HG02759 (cell line): ENCODE data around the gene SLC38A11.

Experiments used
- ATAC-seq: cut with Tn5 transposase; IDR thresholded peaks from one replicate; pipeline ENCODE4 v1.9.1; 2021; ENCODE audit warnings: mild to moderate bottlenecking, moderate library complexity; ENCODE audit not compliant: unreplicated experiment

The SLC38A11 gene

DNA sequence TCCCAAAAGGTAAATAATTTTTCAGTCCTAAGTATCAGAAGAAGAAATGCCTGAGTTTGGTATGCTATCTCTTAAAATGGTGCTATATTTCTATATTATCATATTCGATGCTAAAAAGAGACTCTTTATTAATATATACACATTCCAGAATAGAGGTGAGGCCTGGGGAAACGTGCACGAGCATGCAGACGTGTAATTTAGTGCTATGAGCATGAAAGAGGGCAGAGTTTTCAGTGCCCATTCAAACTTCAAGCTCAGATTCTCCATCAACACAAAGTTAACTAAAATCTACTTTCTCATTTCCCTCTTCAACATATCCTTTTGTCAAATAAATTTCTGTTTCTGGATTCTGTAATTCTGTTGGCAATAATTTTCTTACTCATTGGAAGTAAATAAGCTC is 108.0 kb downstream of the SLC38A11 start:
- ATAC-seq = no peak

DNA sequence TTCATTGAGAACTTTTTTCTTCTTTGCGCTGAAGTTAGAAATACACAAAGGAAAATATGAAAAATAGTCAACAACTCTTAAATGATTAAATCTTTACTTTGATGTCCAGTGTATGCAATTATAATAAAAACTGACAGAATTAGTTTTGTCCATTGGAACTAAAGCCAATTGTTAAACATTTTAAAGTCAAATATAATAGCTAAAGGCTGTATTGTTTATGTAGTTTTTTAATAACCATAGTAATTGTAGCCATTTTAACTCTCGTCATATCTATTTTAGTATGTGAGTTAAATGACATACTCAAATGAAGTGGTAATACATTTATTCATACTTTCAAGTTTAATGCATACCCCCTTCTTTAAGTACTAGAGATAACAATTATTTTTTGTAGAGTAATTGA is 109.0 kb downstream of the SLC38A11 start:
- no peak for ATAC-seq
